ENCODE results near the gene TRMU.

- TF ChIP-seq CTCF (IDR thresholded peaks at IDR 0.05 in 4 of 5, conservative IDR thresholded peaks at IDR 0.05 in 1 of 5) = no peak
- TF ChIP-seq POLR2A (IDR thresholded peaks at IDR 0.05) = no peak
These were observed 56.8 kb downstream of the TRMU start for GRCh38 chr22:46392137-46392844.

Measured in gastrocnemius medialis (tissue), 4 donors.